GM21390 (cell line): ENCODE results near the gene CFAP54.
"Not testable (repeated sequence)": the region's sequence is repeated elsewhere in the genome, so short reads cannot be mapped to it uniquely, and the experiment has no call there.

ENCODE experiments used
- ATAC-seq: cut with Tn5 transposase; IDR thresholded peaks from one replicate; pipeline ENCODE4 v1.9.1; 2021; ENCODE audit not compliant: unreplicated experiment

Gene CFAP54

GRCh38 chr12:96623155-96623554 lies 133.8 kb downstream of the CFAP54 start:
- no peak for ATAC-seq

DNA sequence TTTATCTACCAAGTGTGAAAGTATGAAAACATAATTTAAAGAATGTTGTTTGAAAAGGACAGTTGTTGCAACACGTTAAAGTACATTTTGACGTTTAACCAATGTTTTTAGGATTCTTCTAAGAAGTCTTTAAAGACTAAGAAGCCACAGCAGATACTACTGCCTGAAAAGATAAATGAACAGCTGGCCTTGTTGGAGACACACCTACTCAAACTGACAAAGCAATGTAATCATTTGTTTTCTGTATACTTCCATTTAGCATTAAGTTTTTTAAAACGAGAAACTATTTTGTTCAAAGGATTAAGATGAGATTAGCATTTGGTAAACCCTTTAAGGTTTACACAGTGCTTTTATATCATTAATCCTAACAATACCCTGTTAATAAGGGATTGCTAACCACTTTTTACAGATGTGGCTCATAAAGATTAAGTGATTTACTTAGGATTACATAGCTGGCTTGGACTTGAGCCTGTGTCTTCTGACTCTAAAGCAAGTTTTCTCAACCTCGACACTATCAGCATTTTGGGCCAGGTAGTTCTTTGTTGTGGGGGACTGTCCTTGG lies 134.4 kb downstream of the CFAP54 start:
- ATAC-seq, result no peak

DNA sequence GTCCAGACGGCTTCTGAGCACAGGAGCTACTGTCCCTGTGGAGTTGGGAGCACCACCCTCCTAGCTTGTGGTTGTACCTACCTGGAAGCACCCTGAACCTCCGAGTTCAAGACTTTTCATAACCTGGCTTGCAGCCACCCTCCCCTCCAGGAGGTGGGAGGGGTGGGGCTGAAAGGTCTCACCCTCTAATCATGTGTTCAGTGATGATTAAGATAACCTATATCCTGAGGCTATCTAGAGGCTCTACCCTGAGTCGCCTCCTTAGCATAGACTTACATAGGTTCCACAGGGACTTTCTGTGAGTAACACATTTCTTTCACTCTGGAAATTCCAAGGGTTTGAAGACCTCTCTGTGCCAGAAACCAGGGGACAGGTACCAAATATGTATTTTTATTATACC lies 146.5 kb downstream of the CFAP54 start:
- no peak for ATAC-seq

GRCh38 chr12:96636895-96637294 lies 147.5 kb downstream of the CFAP54 start:
- ATAC-seq, result no peak

DNA sequence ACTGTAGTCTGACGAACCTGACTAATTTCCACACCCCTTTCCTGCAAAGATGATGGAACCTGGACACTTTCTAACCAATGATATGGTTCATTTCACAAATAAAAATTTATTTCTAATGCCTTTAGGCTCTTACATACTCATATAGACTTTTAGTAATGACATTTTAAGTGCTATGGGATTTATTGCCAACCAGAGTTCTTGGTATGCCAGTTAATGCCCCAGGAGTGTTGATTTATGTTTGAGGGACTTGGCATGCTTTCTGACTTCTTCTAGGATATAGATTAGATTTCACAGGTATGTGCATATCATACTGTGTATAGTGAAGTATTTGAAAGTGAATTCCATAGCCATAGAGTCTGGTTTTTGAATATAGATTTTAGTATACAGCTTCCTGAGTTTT lies 159.5 kb downstream of the CFAP54 start:
- ATAC-seq, result no peak

GRCh38 chr12:96652870-96653269 lies 163.5 kb downstream of the CFAP54 start:
- no peak for ATAC-seq

GRCh38 chr12:96658075-96658474 lies 168.7 kb downstream of the CFAP54 start:
- no peak for ATAC-seq

DNA sequence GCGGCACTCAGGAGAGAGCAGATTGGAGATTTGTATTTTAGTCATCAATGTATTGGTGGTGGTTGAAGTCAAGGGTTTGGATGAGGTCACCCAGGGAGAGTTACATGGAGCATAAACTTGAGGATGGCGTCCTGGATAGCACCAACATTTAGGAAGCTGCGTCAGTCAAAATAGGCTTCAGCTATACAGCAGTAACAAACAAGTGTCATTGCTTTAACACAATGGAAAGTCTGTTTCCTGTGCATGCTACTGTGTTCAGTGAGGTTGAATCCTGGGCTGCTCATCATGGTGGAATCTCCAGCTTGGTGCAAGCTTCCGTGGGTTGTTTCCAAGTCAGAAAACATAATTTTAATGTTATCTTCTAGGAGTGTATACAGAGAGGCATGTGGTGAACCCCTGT lies 180.4 kb downstream of the CFAP54 start:
- ATAC-seq, result no peak

DNA sequence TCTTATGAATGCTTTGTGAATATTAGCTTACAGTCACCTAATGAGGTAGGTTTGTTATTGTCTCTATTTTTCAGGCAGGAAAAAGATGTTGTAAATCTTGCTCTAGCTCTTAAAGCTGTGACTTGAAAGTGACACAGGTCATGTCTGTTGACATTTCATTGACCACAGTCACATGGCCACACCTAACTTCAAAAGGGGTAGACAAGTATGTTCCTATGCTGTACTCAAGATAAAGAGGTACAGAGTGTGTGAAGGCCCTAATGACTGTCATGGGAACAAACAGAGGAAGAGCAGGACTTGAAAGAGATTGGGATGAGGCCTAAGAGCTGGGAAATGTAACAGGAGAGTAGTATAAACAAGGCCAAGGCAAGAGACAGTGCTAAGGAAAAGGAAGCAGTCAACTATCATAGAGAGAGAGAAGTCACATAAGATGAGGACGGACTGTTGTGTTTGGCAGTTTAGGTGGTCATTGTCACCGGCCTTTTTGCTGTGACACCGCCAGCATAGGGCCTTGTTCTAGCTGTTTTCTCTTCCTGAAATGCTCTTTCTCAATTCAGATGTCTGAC lies 181.0 kb downstream of the CFAP54 start:
- ATAC-seq, result no peak

DNA sequence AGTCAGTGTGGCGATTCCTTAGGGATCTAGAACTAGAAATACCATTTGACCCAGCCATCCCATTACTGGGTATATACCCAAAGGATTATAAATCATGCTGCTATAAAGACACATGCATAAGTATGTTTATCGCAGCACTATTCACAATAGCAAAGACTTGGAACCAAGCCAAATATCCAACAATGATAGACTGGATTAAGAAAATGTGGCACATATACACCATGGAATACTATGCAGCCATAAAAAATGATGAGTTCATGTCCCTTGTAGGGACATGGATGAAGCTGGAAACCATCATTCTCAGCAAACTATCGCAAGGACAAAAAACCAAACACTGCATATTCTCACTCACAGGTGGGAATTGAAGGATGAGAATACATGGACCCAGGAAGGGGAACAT lies 186.1 kb downstream of the CFAP54 start:
- ATAC-seq, result not testable (repeated sequence)

DNA sequence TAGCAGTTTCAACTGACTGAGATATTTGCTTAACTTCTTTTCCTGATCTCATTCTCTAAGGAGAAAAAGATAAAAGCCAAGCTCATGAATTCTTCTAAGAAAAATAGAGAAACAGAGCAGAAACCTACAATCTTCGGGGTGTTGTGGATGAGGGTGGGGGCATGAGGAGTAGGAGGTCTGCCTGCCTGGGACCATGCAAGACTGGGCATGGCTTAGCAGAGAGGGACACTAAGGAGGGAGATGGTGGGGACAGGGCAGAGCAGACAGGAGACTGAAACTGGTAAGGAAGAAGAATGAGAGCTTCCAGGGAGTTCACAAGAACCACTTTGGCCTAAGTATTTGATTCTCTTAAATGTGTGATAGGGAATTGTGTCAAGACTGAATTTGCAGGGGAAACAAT lies 188.0 kb downstream of the CFAP54 start:
- ATAC-seq, result no peak

DNA sequence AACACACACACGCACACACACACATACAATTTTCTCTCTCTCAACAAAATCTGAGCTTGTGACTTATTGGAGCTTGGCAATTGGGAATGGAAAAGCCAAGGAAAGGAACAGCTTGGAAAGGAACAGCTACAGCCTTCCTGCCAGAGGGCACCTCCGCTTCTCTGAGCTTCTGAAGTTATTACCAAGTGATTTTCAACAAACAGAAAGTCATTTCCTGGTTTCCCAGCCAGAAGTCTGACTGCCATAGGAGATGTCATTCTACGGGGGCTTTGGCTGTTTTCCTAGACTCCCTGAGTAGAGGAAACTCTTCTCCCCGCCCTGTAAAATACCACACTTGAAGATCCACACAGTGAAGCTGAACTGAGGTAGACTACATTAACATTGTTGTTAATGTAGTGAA lies 198.3 kb downstream of the CFAP54 start:
- ATAC-seq, result no peak

DNA sequence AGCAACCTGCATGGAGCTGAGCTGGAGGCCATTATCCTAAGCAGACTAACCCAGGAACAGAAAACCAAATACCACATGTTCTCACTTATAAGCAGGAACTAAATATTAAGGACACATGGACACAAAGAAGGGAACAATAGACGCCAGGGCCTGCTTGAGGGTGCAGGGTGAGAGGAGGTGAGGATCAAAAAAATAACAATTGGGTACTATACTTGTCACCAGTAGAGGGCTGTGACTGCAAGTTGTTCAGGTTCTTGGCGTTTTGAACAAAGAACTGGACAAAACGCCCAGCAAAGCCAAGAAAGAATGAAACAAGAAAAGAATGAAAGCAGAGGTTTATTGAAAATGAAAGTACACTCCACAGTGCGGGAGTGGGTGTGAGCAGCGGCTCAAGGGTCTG lies 209.1 kb downstream of the CFAP54 start:
- no peak for ATAC-seq

DNA sequence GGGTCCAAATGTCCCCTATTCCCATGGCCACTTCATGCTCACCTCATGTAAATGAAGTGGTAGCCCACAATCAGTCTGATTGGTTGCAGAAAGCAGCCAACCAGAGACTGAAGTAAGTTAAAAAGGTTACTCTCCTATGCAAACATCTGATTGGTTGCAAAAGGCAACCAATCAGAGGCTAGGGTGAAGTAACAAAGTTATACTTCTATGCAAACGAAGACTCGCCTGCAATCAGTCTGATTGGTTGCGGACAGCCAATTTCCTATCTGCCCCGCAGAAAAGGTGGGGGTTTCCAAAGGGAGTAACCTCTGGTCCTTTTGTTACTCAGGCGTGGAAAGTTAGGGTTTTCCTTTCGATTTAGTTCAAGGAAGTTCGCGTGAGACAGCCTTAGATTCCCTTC lies 209.6 kb downstream of the CFAP54 start:
- ATAC-seq, result no peak

- ATAC-seq, result no peak
These were observed 212.5 kb downstream of the CFAP54 start for GRCh38 chr12:96701856-96702255.

DNA sequence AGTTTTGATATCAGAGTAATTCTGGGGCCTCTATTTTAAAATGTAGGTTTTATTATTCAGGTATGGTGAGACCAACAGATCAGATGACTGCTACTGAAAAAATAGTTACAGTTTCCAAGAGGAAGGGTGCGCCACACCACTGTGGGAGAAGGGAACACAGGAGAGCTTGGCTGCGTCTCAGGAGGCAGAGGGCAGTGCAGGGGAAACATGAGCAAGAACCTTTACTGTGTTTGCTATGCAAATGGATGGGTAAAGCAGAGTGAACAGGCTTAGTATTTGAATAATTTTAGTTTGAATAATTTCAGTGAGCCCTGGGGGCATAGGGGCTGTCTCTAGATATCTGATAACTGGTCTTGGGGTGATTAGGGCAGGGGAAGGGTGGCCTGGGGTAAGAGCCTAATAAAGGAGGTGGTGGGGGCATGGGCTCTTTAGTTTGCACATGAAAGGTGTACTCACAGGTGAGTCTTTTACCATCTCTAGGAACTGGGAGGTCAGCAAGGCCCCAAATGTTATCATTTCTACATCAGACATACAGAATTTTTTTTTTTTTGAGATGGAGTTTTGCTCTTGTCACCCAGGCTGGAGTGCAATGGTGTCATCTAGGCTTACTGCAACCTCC lies 220.9 kb downstream of the CFAP54 start:
- no peak for ATAC-seq

DNA sequence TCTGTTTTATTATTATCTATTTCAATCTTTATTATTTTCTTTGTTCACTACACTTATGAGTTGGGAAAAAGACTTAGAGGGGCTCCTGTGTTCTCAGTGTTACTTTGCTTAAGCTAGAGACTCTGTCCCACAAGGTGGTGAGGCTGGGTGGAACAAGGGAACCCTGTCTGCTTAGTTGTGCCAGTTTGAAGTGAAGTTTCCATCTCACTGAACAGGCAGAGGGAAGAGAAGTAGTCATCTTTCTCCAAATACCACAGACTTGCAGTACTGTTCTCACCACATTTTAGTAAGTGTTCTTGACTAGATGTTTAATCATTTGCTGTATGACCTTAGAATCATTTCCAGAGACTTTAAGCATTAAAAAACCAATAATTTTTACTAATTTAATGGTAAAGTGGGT lies 222.0 kb downstream of the CFAP54 start:
- peak; percentile 42 for ATAC-seq

DNA sequence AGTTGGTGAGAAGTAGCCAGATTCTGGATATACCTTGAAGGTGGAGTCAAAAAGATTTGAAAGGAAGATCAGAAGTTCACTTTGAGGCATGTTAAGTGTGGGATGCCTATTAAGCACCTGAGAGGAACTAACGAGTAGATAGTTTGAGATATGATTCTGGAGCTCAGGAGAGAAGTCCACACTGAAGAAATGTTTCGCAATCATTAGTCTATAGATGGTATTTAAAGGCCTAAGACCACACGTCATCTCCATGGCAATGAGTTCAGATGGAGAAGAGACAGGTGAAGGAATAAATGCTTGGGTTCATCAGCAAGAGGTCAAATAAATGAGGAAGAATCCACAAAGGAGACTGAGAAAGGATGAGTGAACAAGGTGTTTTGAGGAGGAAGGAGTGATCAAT lies 224.8 kb downstream of the CFAP54 start:
- ATAC-seq, result no peak

DNA sequence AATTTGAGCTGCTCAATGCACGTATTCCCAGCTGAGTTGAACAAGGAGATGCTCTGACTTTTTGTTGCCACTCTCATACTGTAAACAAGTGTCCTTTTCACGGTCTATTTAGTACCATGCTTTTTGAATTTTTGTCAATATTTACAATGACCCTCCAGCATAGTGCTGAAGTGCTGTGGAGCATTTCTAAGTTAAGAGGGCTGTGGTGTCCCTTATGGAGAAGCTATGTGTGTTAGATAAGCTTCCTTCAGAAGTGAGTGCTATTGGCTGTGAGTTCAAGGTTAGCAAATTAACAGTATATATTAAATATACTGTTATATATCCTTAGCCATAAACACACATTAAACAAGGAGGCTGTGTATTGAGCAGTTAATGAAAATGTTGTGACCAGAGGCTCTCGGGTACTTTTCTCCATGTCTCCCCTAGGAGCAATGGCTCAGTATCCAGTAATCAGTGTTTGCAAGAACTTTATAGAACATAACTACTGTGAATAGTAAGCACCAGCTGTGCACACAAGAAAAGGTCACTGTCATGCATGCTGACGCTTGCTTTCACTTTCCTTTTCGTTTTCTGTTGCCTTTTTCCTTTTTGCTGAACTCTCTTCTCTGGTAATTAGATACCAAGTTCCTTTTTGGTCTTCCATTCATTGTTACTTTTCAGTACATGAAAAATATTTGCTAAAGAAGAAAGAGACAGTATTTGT lies 230.4 kb downstream of the CFAP54 start:
- peak; percentile 93 for ATAC-seq

GRCh38 chr12:96720363-96720705 lies 231.0 kb downstream of the CFAP54 start:
- ATAC-seq, result peak; percentile 62

- ATAC-seq, result not testable (repeated sequence)
These were observed 240.1 kb downstream of the CFAP54 start for GRCh38 chr12:96729466-96729865.

GRCh38 chr12:96729886-96730285 lies 240.5 kb downstream of the CFAP54 start:
- ATAC-seq, result no peak
